OCI-LY7 (cell line): ENCODE measurements around the gene RTL1.

ENCODE experiments used
- CTCF ChIP-seq: fragments of 200-600 bp; sonication (generic); conservative IDR thresholded peaks from 2 replicates; pipeline ENCODE4 v1.5.1; 2014; ENCODE audit warnings: mild to moderate bottlenecking, antibody characterized with exemption, low read length, moderate library complexity, mixed read lengths
- EZH2phosphoT487 ChIP-seq: fragments of 200-600 bp; sonication (generic); IDR thresholded peaks from 2 replicates; pipeline ENCODE4 v1.6.1; 2018; ENCODE audit warnings: low read depth, borderline replicate concordance, mild to moderate bottlenecking, mixed run types, antibody characterized with exemption, low read length, moderate library complexity, mixed read lengths

DNA sequence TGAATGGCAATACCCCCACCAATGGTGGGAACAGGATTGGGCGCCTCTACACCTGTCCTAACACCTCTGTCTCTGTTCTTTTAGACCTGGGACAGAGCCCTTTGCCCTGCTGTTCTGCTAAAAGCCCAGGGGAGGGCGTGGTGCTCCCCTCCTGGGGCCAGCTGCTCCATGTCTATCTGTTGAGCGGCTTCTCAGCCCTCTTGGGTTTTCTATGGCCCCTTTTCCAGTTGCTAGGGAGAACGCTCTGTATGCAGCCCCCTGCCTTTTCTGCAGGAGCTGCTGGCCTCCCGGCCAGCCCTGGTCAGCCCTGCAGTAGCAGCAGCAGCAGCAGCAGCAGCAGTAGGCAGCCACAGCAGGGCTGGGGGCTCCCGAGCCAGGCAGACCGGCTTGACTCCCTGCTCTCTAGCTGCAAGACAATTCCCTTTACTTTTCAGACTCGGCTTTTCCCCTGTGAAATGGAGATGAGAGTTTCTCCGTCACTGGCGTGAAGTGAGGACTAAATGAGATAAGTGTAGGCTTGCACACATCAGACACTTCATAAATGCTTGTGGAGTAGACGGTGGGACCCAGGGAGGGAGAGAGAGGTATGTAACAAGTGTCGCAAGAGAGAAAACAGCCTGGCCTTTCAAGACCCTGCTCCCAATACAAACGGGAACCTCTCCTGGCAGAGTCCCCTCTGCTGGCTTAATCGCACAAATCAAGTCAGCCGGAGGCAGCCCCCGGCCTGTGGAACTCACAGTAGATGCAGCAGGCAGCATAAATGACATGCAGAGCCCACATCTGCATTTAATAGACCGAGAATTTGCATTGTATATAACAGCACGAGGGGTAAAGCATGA, 1.0 kb downstream of the RTL1 start:
- TF ChIP-seq CTCF: peak; percentile 54
- no peak for TF ChIP-seq EZH2phosphoT487
